HEK293 (cell line): ENCODE measurements around the gene DOLK.

Source experiments
- CTCF ChIA-PET: fragments of 350-600 bp; formaldehyde crosslinking; extraction: SDS; loops from one replicate; lab custom pipeline; 2021; ENCODE audit warnings: antibody characterized with exemption; lab: Yijun Ruan, JAX
- POLR2A ChIA-PET: fragments of 300-600 bp; formaldehyde crosslinking; extraction: SDS; loops from one replicate; lab custom pipeline; 2020; ENCODE audit warnings: antibody characterized with exemption, inconsistent platforms; lab: Yijun Ruan, JAX
- H3K27ac ChIP-seq: fragments of 200-500 bp; sonication (Bioruptor generic); 2 replicates; pipeline ENCODE4 v1.5.1; 2014; ENCODE audit warnings: low read depth, low read length, control low read depth, inconsistent platforms; ENCODE audit errors: extremely low read depth
- H3K36me3 ChIP-seq, 2 experiments: fragments of 200-500 bp in 1 of 2; sonication (Bioruptor generic) in 1 of 2; 1 replicate in 1 of 2; 2 replicates in 1 of 2; pipeline ENCODE4 v1.5.1; 2014 to 2017; ENCODE audit warnings: inconsistent platforms in 2 of 2, low read length in 2 of 2; ENCODE audit not compliant: control insufficient read depth in 2 of 2, insufficient read depth in 1 of 2
- H3K4me1 ChIP-seq: fragments of 200-500 bp; sonication (Bioruptor generic); 2 replicates; pipeline ENCODE4 v1.5.1; 2014; ENCODE audit warnings: mild to moderate bottlenecking, low read length, inconsistent platforms; ENCODE audit not compliant: control insufficient read depth, insufficient read depth
- H3K4me3 ChIP-seq: 2 replicates; pipeline ENCODE4 v1.5.1; 2011; ENCODE audit warnings: low read depth, mild to moderate bottlenecking, control low read depth, low read length, moderate library complexity
- H3K9me3 ChIP-seq: fragments of 200-500 bp; sonication (Bioruptor generic); 2 replicates; pipeline ENCODE4 v1.5.1; 2014; ENCODE audit warnings: low read depth, low read length, inconsistent platforms; ENCODE audit not compliant: control insufficient read depth, insufficient read depth
- GLIS1 ChIP-seq: fragments of 450-650 bp; formaldehyde crosslinking; IDR thresholded peaks from 2 replicates; pipeline ENCODE4 v1.5.1; 2016; ENCODE audit warnings: missing biosample characterization, missing genetic modification characterization
- PRDM1 ChIP-seq: fragments of 450-650 bp; formaldehyde crosslinking; IDR thresholded peaks from 2 replicates; pipeline ENCODE4; 2016; ENCODE audit warnings: missing biosample characterization, missing genetic modification characterization
- SCRT2 ChIP-seq: fragments of 450-650 bp; formaldehyde crosslinking; IDR thresholded peaks from 2 replicates; pipeline ENCODE4 v1.5.1; 2016; ENCODE audit warnings: missing biosample characterization, missing genetic modification characterization
- ZFP69B ChIP-seq: fragments of 450-650 bp; formaldehyde crosslinking; IDR thresholded peaks from 2 replicates; pipeline ENCODE4 v1.5.1; 2016; ENCODE audit warnings: missing biosample characterization, missing genetic modification characterization
- ZNF211 ChIP-seq: fragments of 450-650 bp; formaldehyde crosslinking; IDR thresholded peaks from 2 replicates; pipeline ENCODE4 v1.5.1; 2016; ENCODE audit warnings: low read depth, missing biosample characterization, missing genetic modification characterization
- ZNF214 ChIP-seq: fragments of 450-650 bp; formaldehyde crosslinking; IDR thresholded peaks from 2 replicates; pipeline ENCODE4 v1.5.1; 2017; ENCODE audit warnings: missing biosample characterization, mild to moderate bottlenecking, missing genetic modification characterization, borderline replicate concordance
- ZNF248 ChIP-seq: fragments of 450-650 bp; formaldehyde crosslinking; IDR thresholded peaks from 2 replicates; pipeline ENCODE4 v1.5.1; 2017; ENCODE audit warnings: missing biosample characterization, missing genetic modification characterization
- ZNF37A ChIP-seq: fragments of 450-650 bp; IDR thresholded peaks from 2 replicates; pipeline ENCODE4 v1.5.1; 2018; ENCODE audit warnings: missing biosample characterization, missing genetic modification characterization
- ZNF423 ChIP-seq: fragments of 450-650 bp; formaldehyde crosslinking; IDR thresholded peaks from 2 replicates; pipeline ENCODE4 v1.5.1; 2016; ENCODE audit warnings: missing biosample characterization, missing genetic modification characterization
- ZNF544 ChIP-seq: fragments of 450-650 bp; formaldehyde crosslinking; IDR thresholded peaks from 2 replicates; pipeline ENCODE4 v1.5.0; 2017; ENCODE audit warnings: missing biosample characterization, missing genetic modification characterization
- ZNF792 ChIP-seq: fragments of 450-650 bp; formaldehyde crosslinking; IDR thresholded peaks from 2 replicates; pipeline ENCODE4 v1.5.1; 2016; ENCODE audit warnings: missing biosample characterization, missing genetic modification characterization
- ZXDB ChIP-seq: fragments of 450-650 bp; formaldehyde crosslinking; IDR thresholded peaks from 2 replicates; pipeline ENCODE4 v1.5.1; 2016; ENCODE audit warnings: missing biosample characterization, missing genetic modification characterization
- TF ChIP-seq, protein P1 (sequence below): fragments of 450-650 bp; formaldehyde crosslinking; IDR thresholded peaks from 2 replicates; pipeline ENCODE4 v1.5.1; 2016; ENCODE audit warnings: missing biosample characterization, missing genetic modification characterization
- TF ChIP-seq, protein P2 (sequence below): fragments of 450-650 bp; formaldehyde crosslinking; IDR thresholded peaks from 2 replicates; pipeline ENCODE4 v1.5.1; 2017; ENCODE audit warnings: missing biosample characterization, missing genetic modification characterization
- TF ChIP-seq, protein P3 (sequence below): fragments of 450-650 bp; formaldehyde crosslinking; IDR thresholded peaks from 2 replicates; pipeline ENCODE4 v1.5.1; 2017; ENCODE audit warnings: missing biosample characterization, missing genetic modification characterization
- TF ChIP-seq, protein P4 (sequence below): fragments of 450-650 bp; IDR thresholded peaks from 2 replicates; pipeline ENCODE4 v1.5.1; 2018; ENCODE audit warnings: missing biosample characterization, mild to moderate bottlenecking, missing genetic modification characterization

Gene DOLK

DNA sequence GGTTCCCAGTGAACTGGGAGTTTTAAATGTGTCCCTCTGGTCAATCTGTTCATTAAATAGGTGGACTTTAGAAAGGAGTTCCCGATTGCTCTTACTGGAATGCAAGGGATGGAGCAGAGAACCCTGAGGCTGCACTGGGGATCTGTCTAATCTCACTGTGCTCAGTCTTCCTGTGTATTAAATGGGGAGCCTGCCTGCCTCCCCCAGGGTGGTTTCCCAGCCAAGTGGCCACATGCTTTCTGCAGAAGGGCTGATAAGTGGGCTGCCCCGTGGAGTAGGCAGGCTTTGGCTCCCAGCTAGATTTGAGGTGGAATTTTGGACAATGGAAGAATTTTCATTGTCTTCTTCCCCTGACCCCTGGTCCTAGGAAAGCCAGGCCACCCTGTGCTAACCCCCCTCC lies 40.7 kb downstream of the DOLK start:
- Histone ChIP-seq H3K9me3 (no peaks in the 10 kb centered on the region), H3K4me3 (no peak overlapping the region), H3K36me3 (peaks cover 0 to 46% of the 10 kb centered on the region in 2 experiments; a peak in 1 of 3 replicates), H3K27ac (no peak overlapping the region), H3K4me1 (no peaks in the 10 kb centered on the region)
- ChIA-PET POLR2A (no interaction called here), CTCF (interaction anchor here (0.6 kb wide), 1 partner anchor 57 kb away, joined by 3 read pairs; no protein-coding TSS in a partner anchor)
- TF ChIP-seq ZNF214 (tag by site-specific recombination) (no peak), GLIS1 (tag by site-specific recombination) (0 out of 2 replicates have a peak, but pooled peaks have one; percentile 8)

DNA sequence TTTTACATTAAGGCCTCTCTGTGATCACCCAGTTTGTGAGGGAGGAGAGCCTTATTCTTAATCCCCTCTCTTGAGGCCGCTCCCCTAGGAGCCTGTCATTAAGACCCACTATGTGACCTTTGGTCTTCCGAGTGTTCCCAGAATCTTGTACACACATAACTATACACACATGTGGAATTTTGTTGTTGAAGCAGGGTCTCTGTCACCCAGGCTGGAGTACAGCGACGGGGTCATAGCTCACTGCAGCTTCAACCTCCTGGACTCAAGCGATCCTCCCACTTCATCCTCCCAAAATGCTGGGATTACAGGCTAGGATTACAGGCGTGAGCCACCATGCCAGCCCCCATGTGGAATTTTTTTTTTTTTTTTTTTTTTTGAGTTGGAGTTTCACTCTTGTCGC lies 41.4 kb downstream of the DOLK start:
- TF ChIP-seq, protein P1, sequence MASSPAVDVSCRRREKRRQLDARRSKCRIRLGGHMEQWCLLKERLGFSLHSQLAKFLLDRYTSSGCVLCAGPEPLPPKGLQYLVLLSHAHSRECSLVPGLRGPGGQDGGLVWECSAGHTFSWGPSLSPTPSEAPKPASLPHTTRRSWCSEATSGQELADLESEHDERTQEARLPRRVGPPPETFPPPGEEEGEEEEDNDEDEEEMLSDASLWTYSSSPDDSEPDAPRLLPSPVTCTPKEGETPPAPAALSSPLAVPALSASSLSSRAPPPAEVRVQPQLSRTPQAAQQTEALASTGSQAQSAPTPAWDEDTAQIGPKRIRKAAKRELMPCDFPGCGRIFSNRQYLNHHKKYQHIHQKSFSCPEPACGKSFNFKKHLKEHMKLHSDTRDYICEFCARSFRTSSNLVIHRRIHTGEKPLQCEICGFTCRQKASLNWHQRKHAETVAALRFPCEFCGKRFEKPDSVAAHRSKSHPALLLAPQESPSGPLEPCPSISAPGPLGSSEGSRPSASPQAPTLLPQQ (tag by site-specific recombination), result no peak
- TF ChIP-seq, protein P2, sequence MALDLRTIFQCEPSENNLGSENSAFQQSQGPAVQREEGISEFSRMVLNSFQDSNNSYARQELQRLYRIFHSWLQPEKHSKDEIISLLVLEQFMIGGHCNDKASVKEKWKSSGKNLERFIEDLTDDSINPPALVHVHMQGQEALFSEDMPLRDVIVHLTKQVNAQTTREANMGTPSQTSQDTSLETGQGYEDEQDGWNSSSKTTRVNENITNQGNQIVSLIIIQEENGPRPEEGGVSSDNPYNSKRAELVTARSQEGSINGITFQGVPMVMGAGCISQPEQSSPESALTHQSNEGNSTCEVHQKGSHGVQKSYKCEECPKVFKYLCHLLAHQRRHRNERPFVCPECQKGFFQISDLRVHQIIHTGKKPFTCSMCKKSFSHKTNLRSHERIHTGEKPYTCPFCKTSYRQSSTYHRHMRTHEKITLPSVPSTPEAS, result no peak
- TF ChIP-seq ZNF544 (tag by site-specific recombination) (no peak), PRDM1 (tag by site-specific recombination) (no peak), ZNF423 (tag by site-specific recombination) (no peak), ZNF37A (tag by site-specific recombination) (no peak), ZXDB (tag by site-specific recombination) (no peak), ZNF792 (tag by site-specific recombination) (no peak), ZFP69B (tag by site-specific recombination) (no peak), ZNF248 (no peak), ZNF211 (tag by site-specific recombination) (no peak), GLIS1 (tag by site-specific recombination) (no peak), SCRT2 (tag by site-specific recombination) (no peak)
- TF ChIP-seq, protein P3, sequence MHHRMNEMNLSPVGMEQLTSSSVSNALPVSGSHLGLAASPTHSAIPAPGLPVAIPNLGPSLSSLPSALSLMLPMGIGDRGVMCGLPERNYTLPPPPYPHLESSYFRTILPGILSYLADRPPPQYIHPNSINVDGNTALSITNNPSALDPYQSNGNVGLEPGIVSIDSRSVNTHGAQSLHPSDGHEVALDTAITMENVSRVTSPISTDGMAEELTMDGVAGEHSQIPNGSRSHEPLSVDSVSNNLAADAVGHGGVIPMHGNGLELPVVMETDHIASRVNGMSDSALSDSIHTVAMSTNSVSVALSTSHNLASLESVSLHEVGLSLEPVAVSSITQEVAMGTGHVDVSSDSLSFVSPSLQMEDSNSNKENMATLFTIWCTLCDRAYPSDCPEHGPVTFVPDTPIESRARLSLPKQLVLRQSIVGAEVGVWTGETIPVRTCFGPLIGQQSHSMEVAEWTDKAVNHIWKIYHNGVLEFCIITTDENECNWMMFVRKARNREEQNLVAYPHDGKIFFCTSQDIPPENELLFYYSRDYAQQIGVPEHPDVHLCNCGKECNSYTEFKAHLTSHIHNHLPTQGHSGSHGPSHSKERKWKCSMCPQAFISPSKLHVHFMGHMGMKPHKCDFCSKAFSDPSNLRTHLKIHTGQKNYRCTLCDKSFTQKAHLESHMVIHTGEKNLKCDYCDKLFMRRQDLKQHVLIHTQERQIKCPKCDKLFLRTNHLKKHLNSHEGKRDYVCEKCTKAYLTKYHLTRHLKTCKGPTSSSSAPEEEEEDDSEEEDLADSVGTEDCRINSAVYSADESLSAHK (tag by site-specific recombination), result no peak
- TF ChIP-seq, protein P4, sequence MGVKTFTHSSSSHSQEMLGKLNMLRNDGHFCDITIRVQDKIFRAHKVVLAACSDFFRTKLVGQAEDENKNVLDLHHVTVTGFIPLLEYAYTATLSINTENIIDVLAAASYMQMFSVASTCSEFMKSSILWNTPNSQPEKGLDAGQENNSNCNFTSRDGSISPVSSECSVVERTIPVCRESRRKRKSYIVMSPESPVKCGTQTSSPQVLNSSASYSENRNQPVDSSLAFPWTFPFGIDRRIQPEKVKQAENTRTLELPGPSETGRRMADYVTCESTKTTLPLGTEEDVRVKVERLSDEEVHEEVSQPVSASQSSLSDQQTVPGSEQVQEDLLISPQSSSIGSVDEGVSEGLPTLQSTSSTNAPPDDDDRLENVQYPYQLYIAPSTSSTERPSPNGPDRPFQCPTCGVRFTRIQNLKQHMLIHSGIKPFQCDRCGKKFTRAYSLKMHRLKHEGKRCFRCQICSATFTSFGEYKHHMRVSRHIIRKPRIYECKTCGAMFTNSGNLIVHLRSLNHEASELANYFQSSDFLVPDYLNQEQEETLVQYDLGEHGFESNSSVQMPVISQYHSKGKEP (tag by site-specific recombination), result no peak
- ChIA-PET POLR2A (interaction anchor here (0.6 kb wide), 1 partner anchor 37 kb away, joined by 4 read pairs; no protein-coding TSS in a partner anchor), CTCF (interaction anchor here (0.6 to 1.1 kb wide), 2 partner anchors 11 to 127 kb away, joined by 3 read pairs; no protein-coding TSS in a partner anchor)
- Histone ChIP-seq H3K27ac (no peak overlapping the region), H3K4me1 (no peaks in the 10 kb centered on the region), H3K36me3 (peaks cover 0 to 45% of the 10 kb centered on the region in 2 experiments; a peak in 1 of 3 replicates), H3K9me3 (no peaks in the 10 kb centered on the region), H3K4me3 (no peak overlapping the region)
